ENCODE data around the gene NPR1.

DNA sequence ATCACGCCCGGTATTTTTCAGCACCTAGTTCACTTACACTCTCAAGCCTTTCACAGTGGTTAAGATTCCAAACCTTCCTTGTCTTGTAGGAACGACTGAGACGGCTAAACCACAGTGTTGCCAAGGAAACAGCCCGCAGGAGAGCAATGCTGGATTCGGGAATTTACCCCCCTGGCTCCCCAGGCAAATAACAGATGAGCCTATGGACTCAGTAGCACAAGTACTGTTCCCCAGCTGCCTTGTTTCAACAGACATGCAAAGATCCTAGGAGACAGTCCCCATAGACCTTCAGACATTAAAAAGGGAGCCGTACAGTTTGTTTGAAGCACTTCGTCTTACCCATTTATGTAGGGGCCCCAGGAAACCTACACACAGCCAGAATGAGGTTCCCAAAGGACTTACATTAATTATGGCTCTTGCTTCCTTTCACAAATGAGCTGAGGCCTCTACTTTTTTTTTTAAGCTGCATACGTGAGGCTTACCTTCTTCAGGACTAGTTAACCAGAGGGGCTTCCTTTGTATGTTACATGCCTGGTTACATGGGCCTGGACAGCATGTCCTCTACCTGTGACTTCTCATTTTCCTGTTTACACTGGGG lies 17.3 kb upstream of the NPR1 start:
- TF ChIP-seq, protein P1, sequence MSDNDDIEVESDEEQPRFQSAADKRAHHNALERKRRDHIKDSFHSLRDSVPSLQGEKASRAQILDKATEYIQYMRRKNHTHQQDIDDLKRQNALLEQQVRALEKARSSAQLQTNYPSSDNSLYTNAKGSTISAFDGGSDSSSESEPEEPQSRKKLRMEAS (IDR thresholded peaks at IDR 0.05), result no peak
- TF ChIP-seq, protein P2, sequence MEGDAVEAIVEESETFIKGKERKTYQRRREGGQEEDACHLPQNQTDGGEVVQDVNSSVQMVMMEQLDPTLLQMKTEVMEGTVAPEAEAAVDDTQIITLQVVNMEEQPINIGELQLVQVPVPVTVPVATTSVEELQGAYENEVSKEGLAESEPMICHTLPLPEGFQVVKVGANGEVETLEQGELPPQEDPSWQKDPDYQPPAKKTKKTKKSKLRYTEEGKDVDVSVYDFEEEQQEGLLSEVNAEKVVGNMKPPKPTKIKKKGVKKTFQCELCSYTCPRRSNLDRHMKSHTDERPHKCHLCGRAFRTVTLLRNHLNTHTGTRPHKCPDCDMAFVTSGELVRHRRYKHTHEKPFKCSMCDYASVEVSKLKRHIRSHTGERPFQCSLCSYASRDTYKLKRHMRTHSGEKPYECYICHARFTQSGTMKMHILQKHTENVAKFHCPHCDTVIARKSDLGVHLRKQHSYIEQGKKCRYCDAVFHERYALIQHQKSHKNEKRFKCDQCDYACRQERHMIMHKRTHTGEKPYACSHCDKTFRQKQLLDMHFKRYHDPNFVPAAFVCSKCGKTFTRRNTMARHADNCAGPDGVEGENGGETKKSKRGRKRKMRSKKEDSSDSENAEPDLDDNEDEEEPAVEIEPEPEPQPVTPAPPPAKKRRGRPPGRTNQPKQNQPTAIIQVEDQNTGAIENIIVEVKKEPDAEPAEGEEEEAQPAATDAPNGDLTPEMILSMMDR (IDR thresholded peaks at IDR 0.05; ENCODE audit: low read depth, low read length, missing input control), result no peak

Data from liver (tissue), 2 donors.